Fibroblast of pulmonary artery (primary cell): ENCODE data around the gene SH3D19.
A peak's percentile ranks its signal among the peaks of the same experiment; 100 is the strongest.

ENCODE experiments used
- DNase-seq: peaks from one replicate; pipeline ENCODE4 v3.0.0-alpha.2; 2010; ENCODE audit warnings: low read depth
- H3K4me3 ChIP-seq: replicated peaks from 2 replicates; pipeline ENCODE4 v1.5.1; 2011; ENCODE audit warnings: low read depth, mild to moderate bottlenecking, control low read depth, low read length, moderate library complexity
- TF ChIP-seq, protein P1 (sequence below): IDR thresholded peaks from 2 replicates; pipeline ENCODE4 v1.5.1; 2011; ENCODE audit warnings: mild to moderate bottlenecking, control low read depth, low read length, inconsistent platforms; ENCODE audit errors: missing control alignments

SH3D19 gene

DNA sequence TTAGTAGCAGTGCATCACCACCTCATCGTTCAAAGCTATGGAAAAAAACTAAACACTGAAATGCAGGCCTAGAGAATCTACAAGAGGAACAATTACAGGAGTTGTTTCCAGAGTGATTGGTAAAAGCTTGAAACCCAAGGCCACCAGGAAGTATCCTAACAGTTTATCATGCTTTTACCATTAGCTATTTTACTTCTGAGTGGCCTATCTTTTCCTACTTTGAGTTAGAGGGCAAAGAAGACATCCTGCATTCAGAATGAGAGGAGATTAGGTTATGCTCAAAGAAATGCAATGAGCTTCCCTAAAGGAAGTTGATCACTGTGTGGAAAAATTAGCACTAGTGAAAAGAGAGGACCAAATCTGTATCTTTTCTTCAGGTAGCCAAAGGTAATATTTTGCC lies 118.2 kb downstream of the SH3D19 start:
- no peak for DNase-seq
- H3K4me3 ChIP-seq, result no peak overlapping the region
- TF ChIP-seq, protein P1, sequence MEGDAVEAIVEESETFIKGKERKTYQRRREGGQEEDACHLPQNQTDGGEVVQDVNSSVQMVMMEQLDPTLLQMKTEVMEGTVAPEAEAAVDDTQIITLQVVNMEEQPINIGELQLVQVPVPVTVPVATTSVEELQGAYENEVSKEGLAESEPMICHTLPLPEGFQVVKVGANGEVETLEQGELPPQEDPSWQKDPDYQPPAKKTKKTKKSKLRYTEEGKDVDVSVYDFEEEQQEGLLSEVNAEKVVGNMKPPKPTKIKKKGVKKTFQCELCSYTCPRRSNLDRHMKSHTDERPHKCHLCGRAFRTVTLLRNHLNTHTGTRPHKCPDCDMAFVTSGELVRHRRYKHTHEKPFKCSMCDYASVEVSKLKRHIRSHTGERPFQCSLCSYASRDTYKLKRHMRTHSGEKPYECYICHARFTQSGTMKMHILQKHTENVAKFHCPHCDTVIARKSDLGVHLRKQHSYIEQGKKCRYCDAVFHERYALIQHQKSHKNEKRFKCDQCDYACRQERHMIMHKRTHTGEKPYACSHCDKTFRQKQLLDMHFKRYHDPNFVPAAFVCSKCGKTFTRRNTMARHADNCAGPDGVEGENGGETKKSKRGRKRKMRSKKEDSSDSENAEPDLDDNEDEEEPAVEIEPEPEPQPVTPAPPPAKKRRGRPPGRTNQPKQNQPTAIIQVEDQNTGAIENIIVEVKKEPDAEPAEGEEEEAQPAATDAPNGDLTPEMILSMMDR, result no peak

DNA sequence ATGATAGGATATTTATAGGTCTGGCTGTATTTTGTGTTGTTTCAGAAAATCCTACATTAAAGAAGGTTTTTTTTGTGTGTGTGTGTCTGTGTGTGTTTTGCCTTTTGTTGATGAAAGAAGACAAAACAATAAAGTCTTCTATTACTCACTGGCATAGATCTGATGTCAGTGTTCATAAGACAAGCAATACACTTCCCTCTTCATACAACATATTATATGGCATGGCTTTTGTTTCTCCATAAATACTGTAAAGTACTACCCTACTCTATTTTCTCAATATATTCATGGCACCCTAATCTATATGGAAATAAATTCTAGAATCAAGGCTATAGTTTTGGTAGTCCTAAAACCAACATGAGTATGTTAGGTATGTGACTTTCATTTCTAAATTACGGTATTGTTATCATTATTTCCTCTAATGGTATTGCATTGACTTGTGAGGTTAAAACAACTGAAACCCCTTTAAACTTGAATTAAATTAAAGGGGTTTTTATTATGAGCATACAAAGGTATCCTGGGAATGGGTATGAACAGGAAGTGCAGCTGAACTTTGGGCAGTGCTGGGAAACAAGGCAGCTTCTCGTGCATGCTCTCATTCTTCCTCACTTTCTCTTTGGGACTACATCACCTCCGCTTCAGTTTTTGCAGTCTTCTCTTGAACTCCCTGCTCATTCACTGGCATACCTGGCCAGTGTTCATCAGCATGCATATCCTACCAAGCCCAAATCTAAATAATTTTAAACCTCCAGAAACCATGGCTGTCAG lies 119.0 kb downstream of the SH3D19 start:
- no peak overlapping the region for H3K4me3 ChIP-seq
- TF ChIP-seq, protein P1, result no peak
- DNase-seq, result no peak

DNA sequence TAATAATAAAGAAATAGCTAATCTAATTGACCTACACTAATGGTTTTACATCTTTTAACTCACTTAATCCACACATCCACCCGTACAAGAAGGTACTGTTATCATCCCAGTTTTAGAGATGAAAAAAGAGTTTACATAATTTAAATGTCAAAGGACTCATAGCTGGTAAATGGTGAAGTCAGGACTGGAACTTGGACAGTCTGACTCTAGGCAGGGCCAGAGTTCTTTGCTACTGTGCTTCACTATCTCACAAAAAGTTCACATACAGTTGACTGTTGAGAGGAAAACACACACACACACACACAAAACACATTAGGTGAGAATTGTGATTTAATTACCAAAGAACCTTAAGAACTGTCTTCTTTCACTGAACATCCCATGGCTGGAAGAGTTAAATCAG lies 119.7 kb downstream of the SH3D19 start:
- TF ChIP-seq, protein P1, result no peak
- H3K4me3 ChIP-seq, result no peak overlapping the region
- no peak for DNase-seq

DNA sequence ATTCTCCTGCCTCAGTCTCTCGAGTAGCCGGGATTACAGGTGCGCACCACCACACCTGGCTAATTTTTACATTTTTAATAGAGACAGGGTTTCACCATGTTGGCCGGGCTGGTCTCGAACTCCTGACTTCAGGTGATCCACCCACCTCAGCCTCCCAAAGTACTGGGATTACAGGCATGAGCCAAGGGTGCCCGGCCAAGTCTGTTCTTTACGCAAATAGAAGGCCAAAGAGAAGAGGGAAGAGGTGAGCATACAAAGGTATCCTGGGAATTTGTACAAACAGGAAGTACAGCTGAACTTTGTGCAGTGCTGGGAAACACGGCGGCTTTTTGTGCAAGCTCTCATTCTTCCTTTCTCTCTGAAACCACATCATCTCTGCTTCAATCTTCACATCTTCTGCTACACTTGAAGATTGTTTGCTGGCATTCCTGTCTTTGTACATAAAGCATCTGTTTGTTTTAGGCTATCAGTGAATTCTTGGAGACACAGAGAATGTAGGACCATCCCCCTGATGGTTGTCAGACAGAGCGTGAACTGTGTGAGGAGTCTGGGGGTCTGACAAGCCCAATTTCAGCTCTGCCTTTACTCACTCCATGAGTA lies 120.4 kb downstream of the SH3D19 start:
- peak; percentile 49 for DNase-seq
- no peak overlapping the region for H3K4me3 ChIP-seq
- TF ChIP-seq, protein P1, result no peak

DNA sequence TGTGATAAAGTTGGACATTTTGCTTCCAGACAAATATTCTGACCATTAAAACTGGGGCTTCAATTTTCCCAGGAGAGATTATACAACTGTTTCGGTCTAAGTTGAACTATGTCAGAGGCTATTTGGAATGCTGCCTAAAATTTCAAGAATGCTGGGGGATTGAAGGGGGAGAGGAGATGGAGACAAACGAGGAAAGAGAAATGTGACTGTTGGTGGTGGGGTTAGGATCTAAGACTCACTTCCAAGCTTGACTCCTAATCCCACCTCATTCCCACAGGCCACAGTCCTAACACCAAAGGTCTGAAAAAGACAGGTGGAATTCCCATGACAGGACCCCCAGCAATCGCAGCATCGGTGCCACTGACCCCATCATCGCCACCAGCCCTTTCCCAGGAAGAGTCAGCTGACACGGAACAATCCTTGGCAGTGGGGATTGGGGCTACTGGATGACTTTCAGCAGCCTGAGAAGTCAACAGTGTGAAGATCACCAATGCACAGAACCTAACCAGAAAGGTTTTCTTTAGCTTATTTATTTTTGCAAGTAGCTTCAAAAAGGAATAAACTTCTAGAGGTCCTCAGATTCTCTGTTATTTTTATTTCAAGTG lies 122.5 kb downstream of the SH3D19 start:
- DNase-seq, result peak; percentile 73
- H3K4me3 ChIP-seq, result no peak overlapping the region
- TF ChIP-seq, protein P1, result no peak

DNA sequence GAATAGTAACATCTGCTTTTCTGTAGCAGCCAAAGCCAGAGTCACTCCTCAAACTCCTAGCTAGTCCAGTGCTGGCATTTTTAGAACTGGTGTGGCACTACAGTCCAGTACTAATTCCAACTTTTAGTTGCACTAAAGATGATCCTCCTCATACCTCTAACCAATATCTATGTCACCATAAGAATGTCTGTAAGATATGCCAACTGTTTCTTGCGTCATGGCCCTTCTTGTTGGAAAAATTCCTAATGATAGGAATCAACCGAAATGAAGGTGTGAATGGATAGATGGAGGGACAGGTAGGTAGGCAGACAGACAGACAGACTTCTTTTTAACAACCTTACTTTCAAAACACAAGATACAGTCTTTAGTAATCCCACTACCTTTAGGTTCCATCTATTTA lies 123.0 kb downstream of the SH3D19 start:
- no peak for DNase-seq
- TF ChIP-seq, protein P1, result no peak
- no peak overlapping the region for H3K4me3 ChIP-seq
